ENCODE results near the gene VPS29.

DNA sequence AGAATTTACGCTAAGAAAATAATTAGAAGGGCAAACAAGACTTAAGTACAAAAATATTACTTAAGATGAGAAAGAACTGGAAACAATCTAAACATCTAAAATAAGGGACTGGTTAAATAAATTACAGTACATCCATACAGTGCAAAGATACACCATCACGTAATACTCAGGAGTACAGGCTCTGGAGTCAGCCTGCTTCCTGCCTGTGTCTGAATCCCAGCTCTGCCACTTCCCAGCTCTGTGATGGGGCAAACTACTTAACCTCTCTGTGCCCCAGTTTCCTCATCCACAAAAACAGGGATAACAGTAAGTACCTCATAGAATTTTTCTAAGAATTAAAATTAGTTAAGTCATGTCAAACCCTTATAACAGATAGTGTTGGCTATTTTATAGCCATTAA is 45.2 kb upstream of the VPS29 start:
- TF ChIP-seq, protein P1, sequence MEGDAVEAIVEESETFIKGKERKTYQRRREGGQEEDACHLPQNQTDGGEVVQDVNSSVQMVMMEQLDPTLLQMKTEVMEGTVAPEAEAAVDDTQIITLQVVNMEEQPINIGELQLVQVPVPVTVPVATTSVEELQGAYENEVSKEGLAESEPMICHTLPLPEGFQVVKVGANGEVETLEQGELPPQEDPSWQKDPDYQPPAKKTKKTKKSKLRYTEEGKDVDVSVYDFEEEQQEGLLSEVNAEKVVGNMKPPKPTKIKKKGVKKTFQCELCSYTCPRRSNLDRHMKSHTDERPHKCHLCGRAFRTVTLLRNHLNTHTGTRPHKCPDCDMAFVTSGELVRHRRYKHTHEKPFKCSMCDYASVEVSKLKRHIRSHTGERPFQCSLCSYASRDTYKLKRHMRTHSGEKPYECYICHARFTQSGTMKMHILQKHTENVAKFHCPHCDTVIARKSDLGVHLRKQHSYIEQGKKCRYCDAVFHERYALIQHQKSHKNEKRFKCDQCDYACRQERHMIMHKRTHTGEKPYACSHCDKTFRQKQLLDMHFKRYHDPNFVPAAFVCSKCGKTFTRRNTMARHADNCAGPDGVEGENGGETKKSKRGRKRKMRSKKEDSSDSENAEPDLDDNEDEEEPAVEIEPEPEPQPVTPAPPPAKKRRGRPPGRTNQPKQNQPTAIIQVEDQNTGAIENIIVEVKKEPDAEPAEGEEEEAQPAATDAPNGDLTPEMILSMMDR (IDR thresholded peaks at IDR 0.05): no peak
- TF ChIP-seq POLR2A (IDR thresholded peaks at IDR 0.05) (no peak), EP300 (IDR thresholded peaks at IDR 0.05) (no peak), POLR2AphosphoS5 (IDR thresholded peaks at IDR 0.05) (no peak)

All from suprapubic skin (tissue), 4 donors.